DMS153 (cell line): ENCODE results near the gene CAMTA1.
A peak's percentile ranks its signal among the peaks of the same experiment; 100 is the strongest.

ENCODE experiments used
- DNase-seq: peaks from one replicate; lab custom pipeline; 2025; lab: John Stamatoyannopoulos, UW

CAMTA1 gene

GRCh38 chr1:6928106-6928885, 143.0 kb downstream of the CAMTA1 start:
- DNase-seq = no peak

DNA sequence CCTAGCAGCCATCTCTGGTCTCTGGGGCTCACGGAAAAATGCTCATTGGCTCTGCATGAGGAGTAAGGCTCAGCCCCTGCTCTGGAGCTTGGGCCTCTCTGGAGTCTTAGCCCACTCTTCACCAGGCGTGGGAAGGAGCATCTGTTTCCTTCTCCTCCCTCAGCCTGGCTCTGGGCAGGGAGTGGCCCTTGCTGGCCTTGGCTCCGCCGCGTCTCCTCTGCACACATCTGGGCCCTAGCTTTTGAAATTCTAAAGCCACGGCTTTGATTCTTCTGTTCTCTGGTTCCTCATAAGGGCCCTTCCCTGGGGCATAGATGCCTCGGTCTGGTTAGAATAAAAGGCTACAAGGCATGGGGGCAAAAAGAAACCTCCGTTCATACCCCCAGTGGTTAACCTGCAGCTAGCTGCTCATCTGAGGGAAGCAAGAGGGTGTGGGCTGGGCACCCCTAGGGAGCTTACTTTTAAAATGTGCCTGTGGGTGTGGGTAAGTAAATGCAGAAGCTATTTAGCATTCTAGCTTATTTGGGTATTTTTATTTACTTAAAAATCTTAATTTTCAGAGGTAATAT, 145.6 kb downstream of the CAMTA1 start:
- DNase-seq = no peak

GRCh38 chr1:6935361-6935883, 150.2 kb downstream of the CAMTA1 start:
- no peak for DNase-seq

GRCh38 chr1:6935911-6936690, 150.8 kb downstream of the CAMTA1 start:
- DNase-seq = no peak

DNA sequence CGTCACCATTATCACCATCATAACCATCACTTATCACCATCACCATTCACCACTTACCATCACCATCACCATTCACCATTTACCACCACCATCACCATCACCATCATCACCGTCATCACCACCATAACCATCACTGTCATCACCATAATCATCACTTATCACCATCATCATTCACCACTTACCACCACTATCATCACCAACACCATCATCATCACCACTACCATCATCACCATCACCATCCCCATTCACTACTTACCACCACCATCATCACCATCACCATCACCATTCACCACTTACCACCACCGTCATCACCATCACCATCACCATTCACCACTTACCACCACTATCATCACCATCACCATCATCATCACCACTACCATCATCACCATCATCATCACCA, 151.8 kb downstream of the CAMTA1 start:
- DNase-seq = no peak

DNA sequence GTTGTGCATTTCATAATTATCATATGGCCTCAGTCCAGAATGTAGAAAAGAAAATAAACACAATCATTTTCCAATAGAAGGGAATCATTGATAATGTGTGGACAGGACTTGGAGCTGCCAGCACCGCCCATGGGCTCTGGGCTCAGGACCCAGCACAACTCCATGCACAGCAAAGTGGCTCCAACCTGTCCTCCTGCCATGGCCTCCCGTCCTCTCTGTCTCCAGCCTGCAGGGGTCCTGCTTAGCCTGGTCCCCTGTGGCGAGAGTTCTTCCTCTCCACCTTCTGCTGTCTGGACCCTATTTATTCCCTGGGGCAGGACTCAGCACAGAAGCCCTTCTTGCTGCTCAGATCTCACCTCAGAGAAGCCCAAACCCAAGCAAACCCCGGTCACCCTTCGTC, 154.1 kb downstream of the CAMTA1 start:
- DNase-seq = no peak

GRCh38 chr1:6941786-6942185, 156.5 kb downstream of the CAMTA1 start:
- no peak for DNase-seq

DNA sequence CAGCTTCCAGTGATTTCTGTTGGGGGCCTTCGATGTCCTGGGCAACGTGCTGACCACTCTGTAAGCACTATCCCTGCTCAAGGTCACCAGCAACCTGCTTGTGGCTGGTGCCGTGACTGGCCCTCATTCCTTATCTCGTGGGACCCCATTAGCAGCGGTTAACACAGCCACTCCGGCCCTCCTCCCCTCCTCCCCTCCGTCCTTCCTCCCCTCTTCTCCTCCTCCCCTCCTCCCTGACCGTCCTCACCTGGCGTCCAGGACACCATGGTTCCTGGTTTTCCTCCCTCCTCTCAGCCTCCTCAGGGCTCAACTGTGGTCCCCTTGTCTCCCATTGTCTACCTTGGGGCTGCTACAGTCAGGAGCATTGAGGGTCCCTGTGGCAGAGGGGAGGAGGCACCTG, 157.7 kb downstream of the CAMTA1 start:
- DNase-seq = no peak

- DNase-seq = no peak
These were observed 159.2 kb downstream of the CAMTA1 start for GRCh38 chr1:6944434-6944833.

DNA sequence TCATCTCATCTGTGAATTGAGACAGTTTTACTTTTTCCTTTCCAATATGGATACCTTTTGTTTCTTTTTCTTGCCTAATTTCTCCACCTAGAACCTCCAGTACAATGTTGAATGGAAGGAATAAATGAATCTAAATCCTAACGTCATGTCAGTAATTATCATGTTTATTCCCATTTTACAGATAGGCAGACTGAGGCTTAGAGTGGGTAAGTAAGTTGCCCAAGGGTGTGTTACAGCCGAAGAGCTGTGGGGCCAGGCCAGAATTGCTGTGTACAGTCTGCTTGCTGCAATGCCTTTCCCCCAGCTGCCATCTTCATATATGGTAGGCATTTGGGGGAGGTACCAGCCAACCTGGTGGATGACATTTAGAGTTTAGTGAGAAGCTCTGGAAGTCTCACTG, 162.7 kb downstream of the CAMTA1 start:
- DNase-seq = no peak

DNA sequence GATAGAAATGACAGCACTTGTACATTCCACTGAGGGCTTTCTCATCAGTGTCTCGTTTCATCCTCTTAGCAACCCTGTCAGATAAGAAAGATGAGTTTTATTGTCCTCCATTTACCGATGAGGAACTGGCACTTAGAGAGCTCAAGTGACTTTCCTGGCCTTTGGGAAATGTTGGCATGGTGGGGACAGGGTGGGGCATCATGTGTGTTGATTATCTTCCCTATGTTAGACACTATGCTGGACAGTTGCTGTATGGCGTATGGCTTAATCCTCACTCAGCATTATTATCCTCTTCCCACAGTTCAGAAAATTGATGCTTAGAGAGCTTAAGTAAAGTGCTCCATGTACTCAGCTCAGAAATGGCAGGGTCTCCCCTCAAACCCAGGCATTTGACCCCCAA, 163.2 kb downstream of the CAMTA1 start:
- no peak for DNase-seq

DNA sequence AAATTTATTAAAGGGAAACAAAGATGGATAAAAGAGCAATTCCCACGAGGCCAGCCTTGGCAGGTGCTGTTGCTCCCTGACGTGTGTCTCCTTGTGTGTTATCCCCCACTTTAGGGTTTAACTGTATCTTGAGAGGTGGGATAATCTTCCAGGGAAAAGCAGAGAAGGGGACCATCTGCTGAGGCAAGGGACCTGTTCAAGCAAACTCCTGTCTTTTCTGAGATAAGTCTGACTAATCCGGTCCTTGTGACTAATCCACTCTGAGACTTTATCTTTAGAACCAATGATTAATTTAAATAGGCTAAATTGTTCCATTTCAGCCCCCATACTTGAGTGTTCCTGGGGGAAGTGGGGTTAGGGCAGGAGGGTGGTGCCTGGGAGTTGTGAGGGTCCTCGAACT, 163.6 kb downstream of the CAMTA1 start:
- no peak for DNase-seq

GRCh38 chr1:6950001-6950765, 164.9 kb downstream of the CAMTA1 start:
- no peak for DNase-seq

DNA sequence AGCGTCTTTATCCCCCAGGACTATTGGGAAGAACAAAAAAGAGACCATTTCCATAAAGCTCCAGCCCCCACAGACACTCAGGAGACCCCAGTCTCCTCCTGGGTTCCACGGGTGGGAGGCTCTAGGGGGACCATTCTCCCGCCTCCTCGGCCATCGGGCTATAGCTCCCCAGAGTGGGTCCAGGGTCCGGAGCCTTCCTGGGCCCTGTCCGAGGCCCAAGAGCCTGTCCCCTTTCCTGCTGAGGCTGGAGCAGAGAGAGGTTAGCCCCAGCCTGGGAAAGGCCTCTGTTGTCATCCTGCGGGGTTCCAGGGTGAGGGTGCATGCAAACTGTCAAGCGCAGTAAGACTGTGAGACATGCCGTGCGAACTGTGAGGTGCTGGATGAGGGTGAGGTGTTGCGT, 166.3 kb downstream of the CAMTA1 start:
- no peak for DNase-seq

- no peak for DNase-seq
These were observed 168.0 kb downstream of the CAMTA1 start for GRCh38 chr1:6953216-6953615.

- no peak for DNase-seq
These were observed 168.7 kb downstream of the CAMTA1 start for GRCh38 chr1:6953907-6954364.

DNA sequence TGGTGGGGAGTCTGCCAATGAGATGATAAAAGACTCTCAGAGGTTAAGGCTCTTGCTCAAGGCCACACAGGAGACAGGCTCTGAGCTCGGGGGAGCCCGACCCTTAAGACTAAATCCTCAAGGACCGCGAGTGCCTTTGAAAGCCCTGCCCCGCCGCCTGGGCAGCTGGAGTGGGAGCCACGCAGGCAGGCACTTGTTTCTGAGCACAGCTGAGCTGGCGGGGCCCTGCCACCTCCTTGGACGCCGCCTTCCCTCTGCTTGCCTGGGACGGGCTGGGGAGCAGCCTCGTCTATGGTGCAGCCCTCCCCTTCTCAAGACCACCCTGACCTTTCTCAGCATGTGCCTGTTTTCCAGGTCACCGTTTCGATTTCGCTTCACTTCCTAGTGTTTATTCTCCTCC, 169.3 kb downstream of the CAMTA1 start:
- DNase-seq = no peak

GRCh38 chr1:6955357-6956094, 170.3 kb downstream of the CAMTA1 start:
- peak; percentile 72 for DNase-seq

DNA sequence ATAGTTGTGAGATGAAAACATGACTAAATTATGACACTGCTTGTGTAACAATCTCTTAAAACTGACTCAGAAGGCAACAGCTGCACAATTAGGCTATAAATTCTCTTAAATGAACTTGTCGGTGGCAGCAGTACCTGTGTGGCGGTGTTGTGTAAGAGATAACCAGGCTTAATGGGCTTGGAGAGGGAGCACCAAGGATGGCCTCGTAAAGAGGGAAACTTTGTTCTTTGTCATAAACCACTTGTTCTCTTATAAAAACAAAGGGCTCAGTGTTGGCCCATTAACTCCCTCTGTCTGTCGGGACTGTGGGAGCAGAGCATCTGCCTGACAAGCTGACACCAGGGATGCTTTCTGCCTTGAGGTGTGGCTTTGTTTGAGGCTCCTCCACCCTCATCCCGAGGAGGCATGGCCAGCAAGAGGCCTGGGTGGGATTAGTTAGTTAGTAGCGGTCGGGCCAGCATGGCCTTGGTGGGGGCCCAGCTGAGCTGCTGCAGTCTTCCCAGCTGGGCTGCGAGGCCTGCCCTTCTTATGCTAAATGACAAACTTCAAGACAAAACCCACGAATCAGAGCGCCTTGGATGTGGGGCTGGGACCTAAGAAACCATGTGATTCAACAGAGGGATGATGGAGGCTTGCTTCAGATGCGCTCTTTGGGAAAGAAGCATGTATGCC, 171.4 kb downstream of the CAMTA1 start:
- peak; percentile 55 for DNase-seq

DNA sequence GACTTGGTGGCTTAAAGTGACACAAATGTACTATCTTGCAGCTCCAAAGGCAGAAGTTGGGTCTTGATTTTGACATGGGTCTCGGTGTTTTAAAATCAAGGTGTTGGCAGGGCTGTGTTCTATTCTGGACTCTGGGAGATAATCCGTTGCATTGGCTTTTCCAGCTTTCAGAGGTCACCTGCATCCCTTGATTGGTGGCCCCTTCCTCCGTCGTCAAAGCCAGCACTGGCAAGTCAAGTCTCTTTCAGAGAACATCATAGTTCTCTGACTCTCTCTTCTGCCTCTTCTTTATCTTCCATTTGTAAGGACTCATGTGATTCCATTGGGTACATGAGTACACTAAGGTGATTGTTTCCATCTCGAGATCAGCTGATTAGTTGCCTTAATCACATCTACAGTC, 172.1 kb downstream of the CAMTA1 start:
- no peak for DNase-seq
